ENCODE data around the gene SERINC5.
A peak's percentile ranks its signal among the peaks of the same experiment; 100 is the strongest.

SERINC5 gene

DNA sequence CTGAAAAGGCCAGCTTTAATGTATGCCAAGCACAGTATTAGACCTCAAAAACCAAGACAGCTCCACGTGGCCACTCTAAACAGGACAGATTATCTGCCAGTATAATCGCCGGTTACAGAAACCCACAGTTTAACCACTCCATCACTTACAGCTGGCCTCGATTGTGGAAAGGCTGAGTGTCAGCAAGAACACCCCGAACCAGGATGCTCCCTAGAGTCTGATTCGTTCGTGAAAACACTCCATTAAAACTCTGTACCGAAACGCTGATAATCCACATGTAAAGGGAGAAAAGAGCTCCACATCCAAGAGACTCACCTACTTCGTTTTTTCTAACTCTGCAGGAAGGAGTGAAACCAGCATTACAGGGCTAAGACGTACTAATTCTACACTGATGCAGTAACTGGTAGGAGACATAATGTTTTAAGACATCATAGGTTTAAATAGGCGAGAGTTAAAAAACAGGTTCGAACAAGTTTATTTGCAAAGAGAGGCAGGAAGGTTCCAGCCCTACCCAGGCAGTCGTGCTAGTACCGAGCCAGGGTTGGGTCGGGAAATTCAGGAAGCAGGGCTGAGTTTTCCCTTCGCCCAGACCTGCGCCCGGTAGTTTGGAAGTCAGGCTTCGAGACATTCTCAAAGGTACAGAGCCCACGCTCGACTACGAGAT lies 949 bp downstream of the SERINC5 start:
- DNase-seq (ENCODE audit: low read depth): peak; percentile 37

DNA sequence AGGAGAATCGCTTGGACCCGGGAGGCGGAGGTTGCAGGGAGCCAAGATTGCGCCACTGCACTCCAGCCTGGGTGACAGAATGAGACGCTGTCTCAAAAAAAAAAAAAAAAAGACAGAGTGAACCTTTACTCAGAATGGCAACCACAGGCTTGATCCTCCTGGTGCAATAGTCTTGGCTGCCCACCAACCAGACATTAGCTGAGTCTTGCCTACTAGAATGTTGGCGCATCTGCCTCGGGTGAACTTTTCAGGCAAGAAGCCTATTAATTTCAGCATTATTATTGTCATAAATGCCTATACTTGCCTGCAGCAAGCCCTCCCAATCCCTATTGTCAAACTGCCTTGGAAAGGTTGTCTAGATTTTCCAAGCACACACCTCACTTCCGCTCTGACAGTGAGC lies 4.2 kb downstream of the SERINC5 start:
- DNase-seq (ENCODE audit: low read depth): no peak

DNA sequence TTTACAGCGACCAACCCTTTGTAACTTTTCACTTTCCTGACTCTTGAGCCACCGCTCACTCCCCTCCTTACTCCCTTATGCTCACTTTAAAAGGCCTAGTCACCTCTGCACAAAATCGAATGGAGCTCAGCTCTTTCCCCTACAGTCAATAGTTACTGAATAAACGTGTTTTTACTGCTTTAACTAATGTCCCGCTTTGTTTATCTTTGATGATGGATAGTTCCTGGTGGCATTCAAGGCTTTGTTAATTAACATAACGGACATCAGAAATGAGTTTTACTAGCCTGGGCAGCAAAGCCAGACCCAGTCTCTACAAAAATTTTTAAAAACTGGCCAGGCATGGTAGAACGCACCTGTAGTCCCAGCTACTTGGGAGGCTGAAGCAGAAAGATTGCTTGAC lies 5.0 kb downstream of the SERINC5 start:
- DNase-seq (ENCODE audit: low read depth): no peak

DNA sequence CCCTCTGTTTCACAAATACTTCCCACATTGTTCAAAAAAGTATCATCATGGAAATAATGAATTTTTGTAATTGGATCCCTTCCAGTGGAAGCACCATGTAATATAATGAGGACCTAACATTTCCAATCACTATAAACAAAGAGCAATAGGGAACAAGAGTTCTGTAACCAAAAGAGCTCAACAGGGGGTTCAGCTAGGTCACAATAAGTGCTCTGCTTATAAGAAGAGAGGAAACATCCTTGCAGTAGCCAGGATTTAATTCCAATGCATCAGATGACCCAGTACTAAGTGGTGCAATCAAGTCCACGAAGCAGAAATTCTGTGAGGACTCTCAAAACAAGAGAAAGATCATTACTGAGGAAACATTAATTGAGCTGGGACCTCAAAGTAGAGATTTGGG lies 5.9 kb downstream of the SERINC5 start:
- DNase-seq (ENCODE audit: low read depth): no peak

DNA sequence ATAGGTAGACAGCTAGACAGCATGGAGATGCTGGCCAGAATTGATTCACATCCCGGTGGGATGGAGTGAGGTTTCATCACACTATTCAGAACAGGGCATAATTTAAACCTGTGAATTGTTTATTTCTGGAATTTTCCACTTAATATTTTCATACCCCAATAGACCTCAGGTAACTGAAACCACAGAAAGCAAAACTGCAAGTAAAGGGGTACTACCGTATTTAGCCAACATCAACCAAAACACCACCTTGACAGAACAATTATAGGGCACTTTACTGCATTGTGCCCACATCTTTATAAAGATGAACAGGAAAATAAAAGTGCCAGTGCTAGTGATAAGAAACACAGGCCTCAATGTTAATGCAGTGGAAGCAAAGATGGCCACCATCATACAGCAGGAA lies 7.5 kb downstream of the SERINC5 start:
- DNase-seq (ENCODE audit: low read depth): no peak

DNA sequence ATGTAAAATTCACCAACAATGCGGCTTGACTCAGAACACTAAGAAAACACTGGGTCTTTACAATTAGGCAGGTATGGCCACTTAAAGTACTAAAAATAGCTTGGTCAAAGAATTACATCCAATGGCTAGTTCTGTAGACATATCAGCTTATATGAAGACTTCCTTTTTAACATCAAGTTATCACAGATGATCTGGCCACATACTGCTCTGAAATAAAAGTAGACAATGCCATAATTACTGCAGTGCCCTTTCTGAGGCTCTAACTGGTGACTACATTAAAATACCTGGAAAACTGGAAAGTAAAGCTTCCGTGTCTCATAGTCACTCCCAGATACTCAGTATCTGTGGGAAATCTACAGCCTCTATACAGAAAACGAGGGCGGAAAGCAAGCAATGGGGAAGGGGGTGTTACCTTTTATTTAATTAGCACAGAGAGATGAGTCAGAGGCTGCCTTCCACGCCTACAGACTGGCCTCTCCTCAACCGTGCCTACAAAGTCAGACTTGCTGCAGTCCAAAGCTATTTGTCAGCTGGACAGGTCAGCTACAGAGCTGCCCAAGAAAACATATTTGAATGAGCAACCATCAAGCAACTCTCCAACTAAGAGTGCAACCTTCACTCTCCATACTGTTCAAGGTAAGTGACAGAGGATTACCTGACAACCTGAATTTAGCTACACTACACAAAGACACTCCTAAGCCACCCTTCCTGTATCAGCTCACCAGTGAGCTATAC lies 8.7 kb downstream of the SERINC5 start:
- DNase-seq (ENCODE audit: low read depth): peak; percentile 96

DNA sequence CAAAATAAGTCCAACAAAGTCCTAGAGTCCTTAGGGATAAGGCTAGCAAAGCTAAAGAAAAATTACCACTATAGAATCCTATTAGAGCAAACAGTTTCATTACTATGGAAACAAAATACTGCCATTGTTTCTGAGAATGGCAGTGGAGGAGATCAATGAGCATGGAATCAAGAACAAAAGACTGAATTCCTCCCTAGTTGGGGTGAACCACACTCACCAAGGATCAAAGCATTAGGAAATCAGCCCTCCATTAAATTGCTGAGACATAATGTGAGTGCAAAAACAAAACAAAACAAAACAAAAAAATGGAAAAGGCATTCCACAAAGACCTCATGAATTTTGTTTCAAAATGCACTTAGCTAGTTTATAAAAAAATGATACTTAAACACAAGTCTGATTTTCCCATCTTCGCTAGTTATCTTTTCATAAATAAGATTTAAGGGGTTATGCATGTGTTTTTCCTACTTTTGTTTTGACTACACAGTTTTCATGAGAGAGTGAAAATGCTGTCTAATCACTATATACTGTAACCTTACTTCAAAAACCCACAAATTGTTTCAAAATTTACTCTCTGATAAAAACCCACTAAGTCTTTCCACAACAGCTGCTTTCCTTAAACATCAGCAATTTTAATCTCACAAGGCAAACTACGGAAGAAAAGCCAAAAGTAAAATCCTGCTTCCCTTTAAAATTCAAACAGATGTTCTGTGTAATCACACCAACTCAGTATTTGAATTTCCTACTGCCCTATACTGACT lies 9.7 kb downstream of the SERINC5 start:
- no peak for DNase-seq (ENCODE audit: low read depth)

DNA sequence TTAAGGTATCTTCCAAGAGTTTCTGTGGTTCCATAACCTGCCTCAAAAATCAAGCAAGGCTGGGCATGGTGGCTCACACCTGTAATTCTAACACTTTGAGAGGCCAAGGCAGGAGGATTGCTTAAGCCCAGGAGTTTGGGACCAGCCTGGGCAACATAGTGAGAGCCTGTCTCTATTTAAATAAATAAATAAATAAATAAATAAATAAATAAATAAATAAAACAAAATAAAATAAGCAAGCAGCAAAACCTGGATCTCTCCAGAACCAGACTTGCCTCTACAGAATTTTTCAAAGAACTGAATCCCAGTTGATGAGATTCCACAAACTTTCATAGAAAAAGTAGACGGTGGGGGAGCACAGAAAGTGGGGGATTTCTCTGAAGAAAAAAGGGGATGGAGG lies 12.3 kb downstream of the SERINC5 start:
- no peak for DNase-seq (ENCODE audit: low read depth)

DNA sequence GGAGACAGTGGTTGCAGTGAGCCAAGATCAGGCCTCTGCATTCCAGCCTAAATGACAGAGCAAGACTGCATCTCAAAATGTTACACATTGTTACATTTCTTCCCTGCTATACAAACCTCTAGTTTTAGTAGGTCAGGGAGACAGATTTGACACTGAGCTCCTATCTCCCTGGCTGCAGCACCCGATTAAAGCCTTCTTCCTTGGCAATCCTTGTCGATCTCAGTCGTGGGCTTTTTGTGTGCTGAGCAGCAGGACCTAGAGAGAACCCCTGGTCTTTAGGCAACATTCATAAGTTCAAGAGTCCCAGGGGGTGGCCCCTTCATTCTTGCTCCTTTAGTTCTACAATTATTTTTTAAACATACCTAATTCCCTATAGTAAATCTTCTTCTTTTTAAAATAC lies 13.0 kb downstream of the SERINC5 start:
- no peak for DNase-seq (ENCODE audit: low read depth)

DNA sequence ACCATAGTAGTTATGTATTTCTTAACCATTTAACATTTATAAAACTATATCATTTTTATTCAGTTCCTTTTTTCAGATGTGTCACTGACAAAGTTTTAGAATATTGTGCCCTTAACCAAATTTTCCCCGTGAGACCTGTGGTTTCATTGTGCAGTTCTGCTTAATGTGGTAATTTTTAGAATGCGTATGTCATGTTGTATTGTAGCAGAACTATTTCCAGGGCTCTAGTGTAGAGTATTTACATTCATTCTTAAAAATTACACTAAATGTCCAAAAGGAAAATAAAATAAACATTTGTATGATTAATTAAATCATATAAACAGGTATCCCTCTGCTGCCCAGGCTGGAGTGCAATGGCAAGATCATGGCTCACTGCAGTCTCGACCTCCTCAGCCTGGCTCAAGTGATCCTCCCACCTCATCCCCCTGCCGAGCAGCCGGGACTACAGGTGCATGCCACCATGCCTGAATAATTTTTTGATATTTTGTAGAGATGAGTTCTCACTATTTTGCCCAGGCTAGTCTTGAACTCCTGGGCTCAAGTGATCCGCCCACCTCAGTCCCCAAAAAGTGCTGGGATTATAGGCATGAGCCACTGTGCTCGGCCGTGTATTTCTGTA lies 15.4 kb downstream of the SERINC5 start:
- no peak for DNase-seq (ENCODE audit: low read depth)

DNA sequence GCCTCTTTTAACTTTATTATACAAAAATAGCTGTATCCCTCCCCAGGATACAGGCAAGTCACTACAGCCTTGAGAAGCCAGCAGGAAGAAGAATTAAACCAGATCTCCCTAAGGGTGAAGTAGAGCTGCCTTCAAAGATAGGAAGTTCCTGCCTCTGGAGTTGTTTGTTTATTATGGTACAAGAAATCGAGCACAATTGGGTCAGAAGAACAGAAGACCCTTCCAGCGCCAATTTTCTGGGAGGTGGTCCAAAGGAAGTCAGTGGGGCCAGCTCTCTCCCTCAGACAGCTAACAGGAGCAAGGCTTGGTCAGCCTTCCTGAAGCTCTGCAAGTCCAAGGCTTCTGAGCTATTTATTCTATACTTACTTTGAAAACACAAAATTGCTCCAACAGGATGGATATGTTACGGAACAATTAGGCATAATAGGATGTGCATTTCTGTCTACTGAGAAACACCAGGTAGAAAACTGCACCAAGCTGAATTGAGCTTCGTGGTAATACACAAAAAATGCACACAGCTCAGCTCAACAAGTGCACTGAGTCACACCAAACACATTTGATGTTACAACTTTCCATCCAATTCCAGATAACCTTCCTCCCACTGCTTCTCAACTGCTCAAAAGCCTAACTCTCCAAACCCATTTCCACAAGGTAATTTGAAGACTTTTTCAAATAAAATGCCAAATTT lies 16.0 kb downstream of the SERINC5 start:
- no peak for DNase-seq (ENCODE audit: low read depth)

DNA sequence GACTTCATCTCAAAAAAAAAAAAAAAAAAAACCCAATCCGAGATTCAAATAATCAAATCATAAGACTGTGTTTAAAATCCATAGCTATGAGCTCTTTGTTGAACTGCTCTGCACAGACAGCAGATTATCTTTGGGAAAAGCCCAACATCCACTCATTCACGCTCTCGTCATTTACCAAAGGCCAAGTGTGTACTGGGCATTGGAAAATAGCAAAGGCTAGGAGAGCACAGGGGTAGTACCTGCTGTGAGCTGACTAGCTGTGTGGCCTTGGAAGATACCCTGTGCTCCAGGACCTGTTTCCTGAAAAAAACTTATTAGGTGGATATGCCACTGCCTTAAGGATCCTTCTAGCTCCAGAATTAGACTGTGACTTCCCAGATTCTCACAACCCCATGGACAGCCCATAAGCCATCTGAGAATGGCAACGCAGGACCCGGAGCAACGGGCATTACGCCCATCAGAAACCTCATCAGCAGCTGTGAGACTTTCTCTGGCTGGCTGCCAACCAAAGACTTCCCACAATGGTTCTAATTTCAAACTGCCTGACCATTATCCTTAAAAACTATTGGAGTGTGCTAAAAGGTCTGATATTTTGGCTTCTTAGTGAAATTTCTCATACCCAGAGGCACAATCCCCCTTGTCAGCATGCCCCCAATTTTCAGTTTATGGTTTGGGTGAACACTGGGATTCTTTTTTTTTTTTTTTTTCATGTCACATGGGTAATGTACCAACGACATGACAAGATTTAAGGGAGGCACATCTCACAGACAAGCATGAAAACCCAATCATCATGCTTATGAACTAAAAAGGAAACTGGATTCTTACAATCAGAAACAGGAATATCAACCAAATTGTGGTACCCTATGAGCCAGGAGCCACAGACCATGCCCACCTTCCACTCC lies 16.8 kb downstream of the SERINC5 start:
- no peak for DNase-seq (ENCODE audit: low read depth)

DNA sequence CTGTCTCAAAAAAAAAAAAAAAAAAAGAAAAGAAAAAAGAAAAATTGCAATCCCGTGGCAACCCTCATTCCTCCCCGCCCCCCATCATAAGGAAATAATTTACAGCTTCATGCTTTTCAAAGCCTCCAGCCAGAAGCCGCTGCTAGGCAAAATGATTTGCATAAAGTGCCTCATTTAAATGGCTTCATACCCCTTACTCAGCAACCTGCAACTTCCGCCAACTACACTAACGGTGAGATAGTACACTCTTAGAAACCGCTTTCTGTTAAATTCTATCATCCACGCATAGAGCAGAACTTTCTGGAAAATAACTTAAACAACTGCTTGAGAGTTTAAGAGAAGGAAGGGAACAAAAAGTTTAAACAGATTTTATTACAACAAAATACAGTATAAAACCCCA lies 17.8 kb downstream of the SERINC5 start:
- no peak for DNase-seq (ENCODE audit: low read depth)

DNA sequence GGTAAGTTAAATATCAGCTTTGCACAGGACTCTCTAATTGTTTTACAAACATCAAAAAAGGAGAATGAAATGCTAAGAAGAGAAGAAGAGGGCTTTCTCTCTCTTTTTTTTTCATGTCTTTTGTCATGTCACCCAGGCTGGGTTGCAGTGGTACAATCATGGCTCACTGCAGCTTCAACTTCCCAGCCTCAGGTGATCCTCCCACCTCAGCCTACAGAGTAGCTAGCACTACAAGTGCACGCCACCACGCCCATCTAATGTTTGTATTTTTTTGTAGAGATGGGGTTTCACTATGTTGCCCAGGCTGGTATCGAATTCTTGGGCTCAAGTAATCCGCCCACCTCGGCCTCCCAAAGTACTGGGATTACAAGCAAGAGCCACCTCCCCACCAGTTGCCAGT lies 18.6 kb downstream of the SERINC5 start:
- DNase-seq (ENCODE audit: low read depth): no peak

DNA sequence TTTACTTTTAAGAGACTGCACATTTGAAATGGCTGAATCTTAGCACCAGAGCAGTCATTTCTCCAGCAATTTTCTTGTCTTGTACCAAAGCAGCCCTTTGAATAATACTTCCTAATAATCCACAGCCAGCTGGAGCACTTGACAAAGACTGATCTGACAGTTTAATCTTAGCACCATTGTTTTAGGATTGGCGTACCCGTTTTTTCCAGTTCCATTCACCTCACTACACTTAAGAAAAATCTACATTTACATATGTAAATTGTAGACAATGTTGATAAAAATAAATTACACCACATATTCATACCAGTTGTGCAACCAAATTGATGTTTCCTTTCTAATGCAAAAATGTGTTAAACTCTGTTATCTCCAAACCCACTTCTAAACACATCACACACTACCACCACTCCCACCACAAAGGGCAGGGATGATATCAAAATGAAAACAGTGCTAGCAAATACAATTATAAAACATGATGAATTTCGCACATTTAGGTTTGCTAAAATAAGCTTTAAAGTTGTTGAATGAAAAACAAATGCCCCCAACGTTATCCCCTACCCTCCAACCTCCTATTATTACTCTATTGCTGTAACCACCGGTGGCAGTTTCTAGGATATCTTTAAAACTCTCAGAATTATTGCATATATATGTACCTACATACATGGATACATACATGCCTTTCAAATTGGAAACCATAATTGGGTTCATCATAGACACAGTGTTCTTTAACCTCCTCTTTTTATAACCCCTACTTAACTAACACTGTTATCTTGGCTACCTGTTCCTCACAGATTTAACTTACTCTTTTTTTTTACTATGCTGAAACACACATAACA lies 21.5 kb downstream of the SERINC5 start:
- DNase-seq (ENCODE audit: low read depth): no peak

DNA sequence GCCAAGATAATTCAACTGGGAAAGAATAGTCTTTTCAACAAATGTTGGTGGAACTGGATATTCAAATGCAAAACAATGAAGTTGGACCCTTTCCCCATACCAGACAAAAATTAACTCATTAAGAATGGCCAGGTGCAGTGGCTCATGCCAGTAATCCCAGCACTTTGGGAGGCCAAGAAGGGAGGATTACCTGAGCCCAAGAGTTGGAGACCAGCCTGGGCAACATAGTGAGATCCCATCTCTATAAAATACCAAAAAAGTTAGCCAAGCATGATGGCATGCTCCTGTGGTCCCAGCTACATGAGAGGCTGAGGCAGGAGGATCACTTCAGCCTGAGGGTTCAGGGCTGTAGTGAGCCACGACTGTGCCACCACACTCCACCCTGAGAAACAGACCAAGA lies 24.2 kb downstream of the SERINC5 start:
- DNase-seq (ENCODE audit: low read depth): no peak

DNA sequence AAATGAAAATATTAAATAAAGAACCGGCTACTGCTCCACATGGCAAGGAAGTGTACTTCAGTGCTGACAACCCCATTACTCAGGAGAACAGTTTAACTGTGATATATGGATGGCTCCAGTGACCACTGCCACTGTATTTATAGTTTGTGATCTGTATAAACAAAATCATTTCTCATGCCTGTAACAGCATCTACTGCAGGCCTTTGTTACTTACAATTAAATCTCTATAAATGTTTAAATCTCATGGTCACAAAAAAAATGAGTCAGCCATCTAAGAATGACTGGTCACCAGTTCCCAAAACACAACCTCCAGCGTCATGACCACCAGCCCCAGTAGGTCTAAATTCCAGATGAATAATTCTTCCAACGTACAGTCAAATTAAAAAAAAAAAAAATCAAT lies 24.6 kb downstream of the SERINC5 start:
- peak; percentile 95 for DNase-seq (ENCODE audit: low read depth)

DNA sequence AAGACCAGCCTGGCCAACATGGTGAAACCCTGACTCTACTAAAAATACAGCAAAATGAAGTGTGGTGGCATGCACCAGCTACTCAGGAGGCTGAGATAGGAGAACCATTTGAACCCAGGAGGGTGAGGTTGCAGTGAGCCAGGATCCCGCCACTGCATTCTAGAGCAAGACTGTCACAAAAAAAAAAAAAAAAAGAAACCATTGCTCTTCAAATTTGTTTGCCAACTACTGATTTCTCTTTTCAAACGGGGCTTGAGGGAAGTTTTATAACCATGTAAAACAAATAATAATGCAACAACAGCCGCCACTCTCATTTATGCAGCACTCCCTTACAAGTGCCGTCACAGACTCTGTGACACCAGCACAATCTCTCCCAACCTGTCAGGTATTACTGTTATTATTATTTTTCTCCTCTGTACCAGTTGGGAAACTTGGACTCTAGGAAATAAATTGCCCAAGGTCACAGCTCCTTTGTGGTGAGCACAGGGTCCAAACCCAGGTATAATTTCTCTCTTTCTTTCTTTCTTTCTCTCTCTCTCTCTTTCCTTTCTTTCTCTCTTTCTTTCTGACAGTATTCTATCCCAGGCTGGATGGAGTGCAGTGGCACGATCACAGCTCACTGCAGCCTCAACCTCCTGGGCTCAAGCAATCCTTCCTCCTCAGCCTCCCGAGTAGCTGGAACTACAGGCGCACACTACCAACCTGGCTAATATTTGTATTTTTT lies 25.4 kb downstream of the SERINC5 start:
- DNase-seq (ENCODE audit: low read depth): no peak

DNA sequence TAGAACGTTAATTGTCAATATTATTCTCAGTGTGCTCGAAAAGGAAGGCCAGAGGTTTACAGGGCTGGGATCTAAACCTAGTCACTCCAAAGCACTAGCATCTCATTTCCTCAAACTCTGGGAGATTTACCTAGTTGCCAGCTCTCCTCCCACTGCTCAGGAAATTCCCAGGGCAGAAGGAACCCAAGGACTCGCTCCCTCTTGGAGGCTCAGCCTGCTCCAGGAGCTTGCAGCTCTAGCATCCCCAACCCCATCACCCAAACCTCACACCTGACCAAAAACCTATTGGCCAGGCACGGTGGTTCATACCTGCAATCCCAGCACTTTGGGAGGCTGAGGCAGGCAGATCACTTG lies 26.0 kb downstream of the SERINC5 start:
- no peak for DNase-seq (ENCODE audit: low read depth)

All from ELR (cell line).